GM18526 (cell line): ENCODE measurements around the gene CDX1.

Experiments
- POLR2A ChIP-seq: IDR thresholded peaks from 3 replicates; pipeline ENCODE4 v1.6.1; 2011; ENCODE audit not compliant: insufficient read length; ENCODE audit errors: extremely low read depth

The CDX1 gene

DNA sequence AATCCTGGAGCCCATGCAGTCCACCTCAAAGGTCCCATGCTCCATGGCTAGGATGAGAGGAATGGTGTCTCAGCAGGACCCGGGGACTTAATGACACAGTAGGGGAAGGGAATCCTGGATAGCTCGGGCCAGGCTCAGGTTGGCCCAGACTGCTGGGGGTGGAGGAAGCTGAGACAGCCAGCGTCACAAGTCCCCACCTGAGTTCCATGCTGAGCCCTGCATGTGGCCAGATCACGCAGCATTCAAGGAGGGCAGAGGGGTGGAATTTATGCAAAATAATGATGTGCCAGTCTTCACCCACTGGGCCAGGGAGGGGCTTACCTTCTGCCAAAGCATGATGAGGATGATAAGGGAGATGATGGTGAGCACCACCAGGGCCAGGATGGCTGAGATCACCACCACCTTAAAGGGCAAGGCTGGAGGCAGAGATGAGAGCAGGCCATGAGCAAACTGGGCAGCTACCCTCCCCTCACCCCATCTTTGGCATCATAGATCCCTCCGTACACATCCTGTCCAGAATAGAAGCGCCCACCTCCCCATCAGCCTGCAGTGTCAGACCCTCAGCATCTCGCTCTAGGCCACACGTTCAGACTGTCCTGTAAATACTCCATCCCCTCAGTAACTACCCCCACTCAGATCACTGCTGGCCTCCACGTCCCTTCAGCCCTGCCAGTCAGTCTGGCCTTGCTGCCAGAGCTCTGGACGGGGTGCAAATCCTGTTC is 40.2 kb upstream of the CDX1 start:
- TF ChIP-seq POLR2A: no peak

DNA sequence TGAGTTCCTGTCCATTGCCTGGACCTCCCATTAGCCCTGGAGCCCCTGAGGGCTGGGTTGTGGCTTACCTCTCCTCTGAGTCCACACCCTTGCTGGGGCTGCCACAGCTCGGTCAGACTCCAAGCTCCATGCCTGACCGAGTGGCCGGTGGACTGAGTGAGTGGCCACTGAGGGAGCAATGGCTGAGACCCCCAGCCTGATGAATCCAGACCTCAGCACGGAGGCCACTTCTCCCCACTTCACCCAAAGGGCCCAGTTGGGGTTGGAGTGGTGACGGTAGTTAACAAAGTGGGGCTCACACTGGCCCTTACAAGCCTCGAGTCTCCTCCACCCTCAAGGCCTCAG is 39.7 kb upstream of the CDX1 start:
- no peak for TF ChIP-seq POLR2A

- no peak for TF ChIP-seq POLR2A
These were observed 37.1 kb upstream of the CDX1 start for GRCh38 chr5:150129454-150129812.

DNA sequence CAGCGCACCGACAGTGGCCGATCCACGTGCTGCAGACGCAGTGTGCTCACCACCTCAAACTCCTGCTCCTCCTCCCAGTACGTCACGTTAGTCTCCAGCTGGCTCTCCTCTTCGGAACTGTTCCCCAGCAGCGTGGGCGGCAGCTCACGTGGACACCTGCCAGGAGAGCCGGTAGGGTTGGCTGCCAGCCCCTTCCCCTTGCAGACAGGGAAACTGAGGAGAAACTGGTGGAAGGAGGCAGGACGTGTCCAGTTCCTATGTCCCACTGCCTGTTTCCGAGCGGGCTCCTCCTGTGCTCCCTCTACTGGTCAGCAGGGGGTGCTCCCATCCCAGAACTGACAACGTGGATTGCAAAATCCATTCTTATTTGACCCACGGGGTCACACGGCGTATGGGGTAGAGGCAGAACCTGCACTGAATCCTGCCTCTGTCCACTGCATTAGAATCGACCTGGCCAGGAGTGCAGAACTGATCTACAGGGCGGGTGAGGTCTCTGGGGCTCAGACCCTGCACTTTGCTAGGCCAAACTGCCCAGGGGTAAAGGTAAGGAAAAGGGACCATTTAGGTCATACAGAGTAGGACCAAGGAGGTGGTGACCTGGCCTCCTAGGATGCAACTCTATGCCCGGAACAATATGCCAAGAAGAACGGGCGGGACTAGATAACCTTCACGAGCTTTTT is 36.6 kb upstream of the CDX1 start:
- no peak for TF ChIP-seq POLR2A

DNA sequence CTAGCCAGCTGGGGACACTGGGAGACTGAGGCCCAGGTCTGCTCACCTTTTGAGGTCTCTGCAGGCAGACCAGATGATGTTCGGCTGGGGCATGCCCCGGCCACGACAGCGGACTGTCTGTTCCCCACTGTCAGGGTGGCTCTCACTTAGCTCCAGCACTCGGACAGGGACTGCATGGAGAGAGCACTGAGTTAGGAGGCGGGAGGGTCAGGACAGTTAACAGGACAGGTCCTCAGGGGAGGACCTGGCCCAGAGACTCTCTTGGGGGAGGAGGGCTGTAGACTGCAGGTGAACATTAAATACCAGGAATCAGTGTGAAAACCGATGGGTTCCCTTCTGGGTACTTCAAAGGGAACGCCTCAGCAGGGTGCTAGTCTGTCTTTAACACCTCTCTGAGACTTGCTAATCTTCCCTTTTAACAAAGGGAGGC is 36.1 kb upstream of the CDX1 start:
- no peak for TF ChIP-seq POLR2A

- no peak for TF ChIP-seq POLR2A
These were observed 35.1 kb upstream of the CDX1 start for GRCh38 chr5:150131461-150131860.

GRCh38 chr5:150131978-150132694 is 34.4 kb upstream of the CDX1 start:
- no peak for TF ChIP-seq POLR2A

GRCh38 chr5:150132740-150133139 is 33.8 kb upstream of the CDX1 start:
- no peak for TF ChIP-seq POLR2A

DNA sequence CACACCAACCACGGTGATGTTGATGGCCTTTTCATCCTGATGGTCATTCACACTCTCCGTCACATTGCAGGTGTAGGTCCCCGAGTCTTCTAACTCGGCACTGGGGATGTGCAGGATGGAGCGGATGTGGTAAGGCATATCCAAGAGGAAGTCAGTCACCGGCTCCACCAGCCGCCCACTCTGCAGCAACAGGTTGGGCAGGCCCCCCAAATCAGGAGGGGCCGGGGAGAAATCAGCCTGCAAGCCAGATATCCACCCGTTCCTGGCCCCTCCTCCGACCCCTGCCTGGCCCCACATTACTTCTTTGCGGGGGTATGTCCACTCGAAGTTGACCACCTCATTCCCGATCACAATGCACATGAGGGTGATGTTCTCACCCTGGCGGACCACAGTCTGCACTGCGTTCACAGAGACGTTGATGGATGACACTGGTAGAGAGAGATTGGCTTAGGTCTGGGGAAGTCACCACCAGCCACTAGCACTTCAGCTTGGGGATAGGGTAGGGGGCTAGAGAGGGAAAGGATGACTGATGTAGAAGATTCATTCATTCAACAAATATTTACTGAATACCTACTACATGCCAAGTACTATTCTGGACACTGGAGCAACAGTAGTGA is 32.9 kb upstream of the CDX1 start:
- no peak for TF ChIP-seq POLR2A

DNA sequence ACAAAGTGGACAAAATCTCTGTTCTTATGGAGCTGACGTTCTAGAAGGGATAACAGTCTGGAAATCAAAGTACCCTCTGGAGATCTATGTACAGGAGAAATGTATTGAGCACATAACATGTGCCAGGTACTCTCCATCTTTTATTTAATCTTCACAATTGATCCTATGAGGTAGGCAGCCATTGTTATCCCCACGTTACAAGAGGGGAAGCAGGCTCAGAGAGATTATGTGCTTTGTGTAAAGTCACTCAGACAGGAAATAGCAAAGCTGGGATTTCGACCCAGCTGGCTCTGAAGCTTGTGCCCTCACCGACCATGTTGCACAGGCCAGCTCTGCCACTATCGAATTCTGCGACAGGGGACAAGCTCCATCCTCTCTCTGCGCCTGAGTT is 32.4 kb upstream of the CDX1 start:
- TF ChIP-seq POLR2A: no peak

DNA sequence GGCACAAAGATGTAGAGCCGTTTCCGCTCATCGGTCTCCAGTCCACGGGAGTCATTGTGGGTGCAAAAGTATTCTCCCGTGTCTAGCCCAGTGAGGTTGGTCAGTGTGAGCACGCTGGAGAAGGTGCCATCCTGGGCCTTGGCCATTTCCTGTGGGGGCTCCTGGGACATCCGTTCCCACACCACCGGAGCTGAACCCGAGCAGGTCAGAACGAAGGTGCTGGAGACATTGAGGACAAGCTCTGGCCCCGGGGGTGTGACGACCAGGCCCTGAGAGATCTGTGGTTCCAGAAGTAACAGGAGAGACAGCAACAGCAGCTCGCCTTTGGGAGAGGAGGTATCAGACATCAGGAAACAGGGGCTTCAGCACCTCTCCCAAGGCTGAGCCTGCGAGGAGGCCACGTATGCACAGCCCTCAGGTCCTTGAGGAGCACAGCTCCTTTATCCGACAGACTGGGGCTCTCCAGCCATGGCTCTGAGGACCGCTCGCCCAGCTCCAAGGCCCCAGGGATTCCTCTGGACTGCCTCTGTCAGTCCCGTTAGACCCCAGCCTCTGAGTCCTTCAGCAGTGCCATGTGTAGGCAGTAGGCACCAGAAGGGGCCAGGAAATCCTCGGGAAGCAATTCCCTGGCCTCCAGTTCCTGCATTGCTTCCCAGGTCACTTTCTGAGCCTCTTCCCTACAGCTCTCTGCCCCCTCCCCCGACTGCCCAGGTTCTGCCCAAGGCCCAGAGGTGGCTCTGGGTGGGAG is 30.8 kb upstream of the CDX1 start:
- TF ChIP-seq POLR2A: no peak

GRCh38 chr5:150136305-150137167 is 30.0 kb upstream of the CDX1 start:
- TF ChIP-seq POLR2A: no peak

GRCh38 chr5:150137168-150137957 is 29.2 kb upstream of the CDX1 start:
- no peak for TF ChIP-seq POLR2A

DNA sequence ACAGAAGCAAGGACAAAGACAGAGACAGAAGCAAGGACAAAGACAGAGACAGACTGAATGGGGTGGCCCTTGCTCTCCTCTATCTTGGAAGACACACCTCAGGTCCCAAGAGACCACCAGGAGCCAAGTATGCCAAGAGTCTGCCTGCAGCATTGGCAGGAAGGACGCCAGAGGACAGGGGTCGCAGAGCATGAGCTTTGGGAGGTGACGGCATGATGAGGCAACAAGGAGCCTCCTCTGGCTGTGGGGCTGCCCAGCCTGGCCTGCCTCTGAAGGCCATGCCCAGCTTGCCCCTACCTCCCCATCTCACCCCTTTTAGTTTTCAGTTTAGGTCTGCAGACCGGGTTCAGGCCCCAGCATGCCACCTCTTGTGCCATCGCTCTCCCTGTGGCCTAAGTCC is 28.6 kb upstream of the CDX1 start:
- TF ChIP-seq POLR2A: no peak
